ENCODE measurements around the gene FRG2B.
"Not testable (repeated sequence)": the region's sequence is repeated elsewhere in the genome, so short reads cannot be mapped to it uniquely, and the experiment has no call there.

FRG2B gene

DNA sequence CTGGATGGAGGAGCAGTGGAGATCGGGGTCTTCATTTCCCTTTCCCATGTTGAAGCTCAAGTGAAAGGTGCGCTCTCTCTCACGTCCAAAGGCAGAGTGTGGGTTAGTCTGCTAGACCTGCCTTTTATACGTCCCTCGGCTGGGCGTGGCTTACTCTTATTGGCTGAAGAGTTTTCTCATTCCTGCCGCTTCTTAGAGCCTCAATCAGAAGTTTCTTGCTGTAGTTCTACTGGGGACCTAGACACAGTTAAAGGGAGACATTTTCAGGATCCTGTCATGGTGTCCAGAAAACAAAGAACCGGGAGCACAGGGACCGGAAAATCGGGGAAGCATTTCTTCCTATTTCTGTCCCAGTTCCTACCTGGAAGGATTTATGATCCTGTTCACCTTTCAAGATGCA is at the start of gene FRG2B:
TSS of gene FRG2B (minus strand) at position 101 of the 400 bp plus-strand sequence. CDS start at position 48, 53 bp downstream.
- not testable (repeated sequence) for DNase-seq

DNA sequence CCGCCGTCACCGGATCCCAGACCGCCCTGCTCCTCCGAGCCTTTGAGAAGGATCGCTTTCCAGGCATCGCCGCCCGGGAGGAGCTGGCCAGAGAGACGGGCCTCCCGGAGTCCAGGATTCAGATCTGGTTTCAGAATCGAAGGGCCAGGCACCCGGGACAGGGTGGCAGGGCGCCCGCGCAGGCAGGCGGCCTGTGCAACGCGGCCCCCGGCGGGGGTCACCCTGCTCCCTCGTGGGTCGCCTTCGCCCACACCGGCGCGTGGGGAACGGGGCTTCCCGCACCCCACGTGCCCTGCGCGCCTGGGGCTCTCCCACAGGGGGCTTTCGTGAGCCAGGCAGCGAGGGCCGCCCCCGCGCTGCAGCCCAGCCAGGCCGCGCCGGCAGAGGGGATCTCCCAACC is 40.9 kb upstream of the FRG2B start:
- DNase-seq, result not testable (repeated sequence)

DNA sequence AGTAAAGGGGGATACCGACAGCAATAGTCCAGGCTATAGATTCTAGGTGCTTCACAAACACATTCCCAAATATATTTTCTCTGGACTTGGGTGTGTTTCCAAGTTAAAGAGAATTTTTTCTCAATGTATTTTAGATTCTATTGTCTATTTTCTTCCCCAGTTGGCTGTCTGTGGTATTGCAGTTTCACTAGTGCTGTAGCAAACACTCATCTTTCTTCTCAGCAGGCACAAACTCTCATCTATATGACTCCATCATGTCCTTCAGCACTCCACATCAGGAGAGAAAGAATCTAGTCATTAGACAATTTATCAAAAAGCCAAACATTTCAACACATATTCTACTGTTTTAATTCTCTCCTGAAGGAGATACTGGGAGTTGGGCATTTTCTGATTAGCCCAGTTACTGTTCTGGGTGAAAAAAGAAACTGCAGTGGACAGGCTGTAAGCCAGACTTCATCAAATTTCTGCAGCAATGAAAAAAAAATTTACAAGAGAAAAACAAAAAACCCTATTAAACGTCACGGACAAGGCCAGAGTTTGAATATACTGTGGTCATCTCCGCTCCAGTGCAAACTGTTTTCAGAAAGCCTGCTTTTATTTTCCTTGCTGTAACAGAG is 37.1 kb upstream of the FRG2B start:
- not testable (repeated sequence) for DNase-seq

- DNase-seq, result not testable (repeated sequence)
Measured at GRCh38 chr10:133661122-133661521, 34.5 kb upstream of the FRG2B start.

DNA sequence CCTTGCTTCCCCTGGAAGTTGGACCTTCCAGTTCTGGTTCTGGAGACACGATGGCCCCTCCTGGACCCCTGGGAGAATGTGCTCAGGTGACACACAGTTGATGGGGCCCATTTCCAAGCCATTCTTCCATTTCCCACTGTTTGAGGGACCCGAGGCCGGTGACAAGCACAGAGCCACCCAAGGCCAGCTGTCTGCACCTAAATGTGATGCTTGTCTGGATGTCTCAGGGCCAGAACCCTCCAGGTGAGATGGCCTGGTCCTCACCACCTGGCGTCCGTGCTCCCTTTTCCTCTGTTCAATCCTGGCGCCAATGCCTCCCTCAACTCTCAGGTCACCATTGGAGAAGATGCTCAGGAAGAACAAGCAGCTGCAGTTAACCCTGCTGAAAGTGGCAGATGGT is 33.9 kb upstream of the FRG2B start:
- DNase-seq, result not testable (repeated sequence)

DNA sequence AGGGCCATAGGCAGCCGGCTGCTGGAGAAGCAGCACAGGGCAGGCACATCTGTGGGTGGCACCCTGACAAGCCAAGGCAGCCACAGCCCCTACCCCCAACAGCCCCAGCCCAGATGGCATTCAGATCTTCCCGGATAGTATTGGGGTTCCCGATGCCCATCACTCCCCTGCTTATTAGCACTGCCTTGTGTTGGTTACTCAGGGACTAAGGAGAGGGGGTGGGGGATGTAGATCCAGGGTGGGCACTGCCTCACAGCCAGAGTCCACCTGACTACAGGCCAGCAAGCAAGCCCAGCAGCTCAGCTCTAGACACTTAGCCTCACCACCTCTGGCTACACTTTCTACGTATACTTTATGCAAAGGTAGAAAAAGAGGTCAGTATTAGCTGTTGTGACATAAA is 30.7 kb upstream of the FRG2B start:
- DNase-seq, result not testable (repeated sequence)

DNA sequence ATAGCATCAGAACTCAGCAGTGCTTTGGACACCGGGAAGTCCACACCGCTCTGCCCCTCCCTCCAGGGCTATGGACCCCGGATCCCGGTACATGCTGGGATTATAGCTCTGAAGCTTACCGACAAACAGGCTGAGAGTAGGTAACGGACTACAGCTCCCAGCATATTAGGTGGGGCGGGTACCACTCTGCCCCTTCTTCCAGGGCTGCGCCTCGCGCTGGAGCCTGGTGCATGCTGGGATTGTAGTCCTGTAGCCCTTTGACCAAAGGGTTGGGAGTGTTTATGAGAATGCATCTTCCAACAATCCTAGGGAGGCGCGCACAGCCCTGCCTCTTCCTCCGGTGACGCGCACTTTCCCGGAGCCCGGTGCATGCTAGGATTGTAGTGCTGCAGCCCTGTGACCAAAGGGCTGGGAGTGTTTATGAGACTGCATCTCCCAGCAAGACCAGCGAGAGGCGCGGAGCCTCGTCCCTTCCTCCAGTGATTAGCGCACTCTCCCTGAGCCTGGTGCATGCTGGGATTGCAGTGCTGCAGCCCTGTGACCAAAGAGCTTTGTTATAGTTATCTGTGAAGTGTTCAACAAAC is 22.4 kb upstream of the FRG2B start:
- not testable (repeated sequence) for DNase-seq

DNA sequence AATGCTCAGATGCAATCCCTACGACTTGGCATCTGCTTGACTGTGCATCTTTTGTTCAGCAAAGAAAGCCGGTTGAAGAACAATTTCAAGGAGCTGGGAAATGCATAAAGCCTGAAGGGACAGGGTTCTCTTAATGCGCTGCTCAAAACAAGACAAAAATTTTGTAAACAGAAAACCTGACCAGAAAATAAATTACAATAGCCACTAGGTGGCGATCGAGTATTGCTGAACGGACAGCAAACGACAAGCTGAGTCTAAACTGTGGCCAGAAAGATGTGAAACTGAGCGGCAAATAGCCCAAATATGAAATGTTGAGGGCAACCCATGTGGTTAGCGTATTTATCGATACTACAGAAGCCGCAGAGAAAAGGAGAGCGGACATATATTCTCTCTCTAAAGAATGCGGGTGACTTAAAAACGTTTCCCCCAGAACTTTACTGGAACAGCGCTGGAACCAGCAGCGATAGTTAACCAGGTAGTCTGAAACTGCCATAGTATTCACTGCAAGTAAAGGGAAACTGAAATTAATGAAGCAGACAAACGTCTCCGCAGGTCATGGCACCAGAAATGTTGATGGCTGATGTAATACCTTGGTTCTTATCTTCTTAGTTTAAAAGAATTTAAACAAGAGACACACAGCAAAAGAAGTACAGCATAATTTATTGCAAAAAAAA is 20.6 kb upstream of the FRG2B start:
- DNase-seq, result not testable (repeated sequence)

DNA sequence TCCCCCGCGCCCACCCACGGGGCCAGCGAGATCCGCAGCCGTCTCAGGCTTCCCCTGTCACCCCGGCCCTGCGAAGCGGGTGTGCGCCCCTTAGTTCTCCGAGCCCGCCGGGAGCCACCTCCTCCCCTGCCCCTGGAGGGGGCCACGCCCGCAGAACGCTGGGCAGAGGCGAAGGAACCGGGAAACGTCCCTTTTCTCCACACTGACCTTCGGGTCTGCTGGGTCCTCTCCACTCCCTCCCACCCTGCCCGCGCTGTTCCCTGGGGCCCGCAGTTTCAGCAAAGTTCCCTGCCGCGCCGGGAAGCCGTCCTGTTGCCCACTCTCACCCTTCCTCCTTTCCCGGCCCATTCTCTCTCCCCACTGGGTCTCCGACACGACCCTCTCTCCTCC is 11.2 kb upstream of the FRG2B start:
- not testable (repeated sequence) for DNase-seq

DNA sequence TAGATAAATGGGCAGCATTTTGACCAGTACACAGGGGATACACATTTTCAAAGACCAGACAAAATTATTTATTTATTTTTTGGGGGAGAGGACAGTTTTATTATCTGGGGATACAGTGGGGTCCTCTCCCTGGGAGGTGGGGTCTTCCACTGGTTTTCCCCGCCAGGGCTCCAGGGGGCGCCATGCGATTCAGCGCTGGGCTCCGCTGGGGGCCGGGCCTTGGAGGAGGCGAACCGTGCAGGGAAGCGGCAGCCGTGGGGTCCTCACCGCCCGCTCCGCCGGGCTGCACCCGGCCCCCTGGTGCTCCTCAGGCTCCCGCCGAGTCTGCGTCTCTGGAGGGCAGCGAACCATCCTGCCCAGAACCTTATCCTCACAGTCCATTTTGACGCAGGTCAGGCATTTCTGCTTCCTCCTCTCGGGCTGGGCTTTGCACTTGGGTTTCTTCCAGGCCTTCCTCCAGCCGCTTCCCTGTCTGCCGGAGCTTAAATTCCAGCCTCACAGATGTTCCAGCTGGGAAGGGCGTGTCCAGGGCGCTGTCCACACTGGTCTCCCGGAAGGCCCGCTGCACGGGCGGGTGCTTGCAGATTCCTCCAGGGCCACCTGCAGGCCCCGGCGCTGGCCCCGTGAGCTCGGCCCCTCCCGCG is 10.7 kb upstream of the FRG2B start:
- not testable (repeated sequence) for DNase-seq

DNA sequence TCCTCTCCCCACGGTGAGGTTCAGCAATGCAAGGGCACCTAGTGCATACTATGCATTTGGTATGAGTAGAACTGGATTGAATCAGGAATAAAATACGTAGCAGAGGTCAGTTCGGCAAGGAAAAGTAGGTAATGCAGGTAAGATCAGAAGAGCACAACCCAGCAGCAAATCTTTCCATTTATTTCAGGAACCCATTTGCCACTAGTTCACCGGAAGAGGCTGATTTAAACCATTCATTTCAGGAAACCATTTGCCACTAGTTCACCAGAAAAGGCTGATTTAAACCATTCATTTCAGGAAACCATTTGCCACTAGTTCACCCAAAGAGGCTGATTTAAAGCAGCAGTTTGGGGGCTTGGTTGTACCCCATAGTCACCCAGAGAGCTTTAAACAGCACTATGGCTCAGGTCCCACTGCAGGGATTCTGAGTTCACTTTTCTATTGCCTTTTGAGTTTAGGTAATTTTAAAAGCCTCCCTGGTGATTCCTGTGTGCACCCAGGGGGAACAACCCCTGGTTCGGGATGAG is 4.2 kb upstream of the FRG2B start:
- DNase-seq, result not testable (repeated sequence)

DNA sequence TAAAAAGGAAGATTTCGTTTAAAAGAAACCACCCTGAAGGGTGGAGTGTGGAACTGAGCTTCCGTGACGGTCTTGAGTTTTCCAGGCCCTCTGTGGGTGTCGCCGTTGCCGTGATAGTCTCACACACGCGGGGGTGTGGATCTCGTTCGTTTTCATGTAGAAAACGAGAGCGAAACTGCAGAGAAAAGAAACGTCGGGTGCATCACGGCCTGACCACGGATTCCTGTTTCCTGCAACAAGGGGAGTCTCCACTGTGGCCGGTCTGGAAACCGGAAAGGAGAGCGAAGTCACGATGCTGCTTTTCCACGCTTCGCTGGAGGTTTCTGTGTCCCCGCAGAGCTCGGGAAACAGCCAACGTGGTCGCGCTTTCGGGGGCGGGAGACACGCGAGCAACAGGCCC is 4.1 kb downstream of the FRG2B start:
- not testable (repeated sequence) for DNase-seq

DNA sequence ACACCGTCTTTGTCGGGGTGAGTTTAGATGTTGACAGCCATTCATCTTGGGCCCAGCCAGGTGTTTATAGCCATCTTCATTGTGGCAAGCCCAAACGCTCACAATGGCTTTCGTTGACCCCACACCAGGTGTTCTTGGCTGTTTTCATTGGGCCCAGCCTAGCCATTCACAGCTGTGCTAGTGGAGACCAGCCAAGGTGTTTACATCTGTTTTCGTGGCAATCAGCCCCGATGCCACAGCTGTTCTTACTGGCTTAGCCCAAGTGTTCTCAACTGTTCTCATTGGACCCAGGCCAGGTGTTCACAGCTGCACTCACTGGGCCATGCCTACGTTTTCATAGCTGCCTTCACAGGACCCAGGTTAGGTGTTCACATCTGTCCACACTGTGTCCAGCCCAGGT is 7.7 kb downstream of the FRG2B start:
- DNase-seq, result no peak

DNA sequence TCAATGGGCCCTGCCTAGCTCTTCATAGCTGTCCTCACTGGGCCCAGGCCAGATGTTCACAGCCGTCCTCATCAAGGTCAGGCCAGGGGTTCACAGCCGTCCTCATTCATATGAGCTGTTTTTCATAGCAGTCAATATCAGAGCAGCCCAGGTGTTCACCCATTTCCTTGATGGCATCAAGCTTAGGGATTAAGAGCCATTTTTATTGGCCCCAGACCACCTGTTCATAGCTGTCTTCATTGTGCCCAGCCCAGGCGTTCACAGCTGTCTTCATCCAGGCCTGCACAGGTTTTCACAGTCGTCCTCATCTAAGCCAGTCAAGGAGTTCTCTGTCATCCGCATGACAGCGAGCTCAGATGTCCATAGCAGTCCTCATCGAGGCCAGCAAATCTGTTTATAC is 9.4 kb downstream of the FRG2B start:
- DNase-seq, result no peak

DNA sequence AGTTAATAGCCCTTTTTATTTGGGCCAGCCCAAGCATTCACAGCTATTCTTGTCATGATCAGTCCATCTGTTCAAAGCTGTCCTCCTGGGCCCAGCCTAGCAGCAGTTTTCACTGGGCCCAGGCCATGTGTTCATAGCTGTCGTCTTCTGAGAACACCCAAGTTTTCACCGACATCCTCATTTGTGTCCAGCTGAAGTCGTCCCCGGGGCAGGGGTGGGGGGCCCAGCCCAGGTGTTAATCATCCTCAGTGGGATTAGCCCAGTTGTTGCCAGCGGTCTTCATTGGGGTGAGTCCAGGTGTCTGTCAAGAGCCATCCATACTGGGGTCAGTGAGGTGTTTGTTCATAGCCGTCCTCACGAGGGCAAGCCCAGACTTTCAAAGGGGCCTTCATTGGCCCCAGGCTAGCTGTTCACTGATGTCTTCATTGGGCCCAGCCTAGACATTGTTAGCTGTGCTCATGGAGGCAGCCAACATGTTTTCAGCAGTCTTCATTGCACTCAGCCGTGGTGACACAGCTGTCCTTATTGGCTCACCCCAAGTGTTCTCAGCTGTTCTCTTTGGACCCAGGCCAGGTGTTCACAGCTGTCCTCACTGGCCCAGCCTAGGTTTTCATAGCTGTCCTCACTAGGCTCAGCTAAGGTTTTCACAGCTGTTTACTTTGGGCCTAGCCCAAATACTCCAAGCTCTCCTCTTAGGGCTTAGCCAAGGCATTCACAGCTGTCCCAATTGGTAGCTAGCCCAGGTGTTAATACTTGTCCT is 10.0 kb downstream of the FRG2B start:
- no peak for DNase-seq

DNA sequence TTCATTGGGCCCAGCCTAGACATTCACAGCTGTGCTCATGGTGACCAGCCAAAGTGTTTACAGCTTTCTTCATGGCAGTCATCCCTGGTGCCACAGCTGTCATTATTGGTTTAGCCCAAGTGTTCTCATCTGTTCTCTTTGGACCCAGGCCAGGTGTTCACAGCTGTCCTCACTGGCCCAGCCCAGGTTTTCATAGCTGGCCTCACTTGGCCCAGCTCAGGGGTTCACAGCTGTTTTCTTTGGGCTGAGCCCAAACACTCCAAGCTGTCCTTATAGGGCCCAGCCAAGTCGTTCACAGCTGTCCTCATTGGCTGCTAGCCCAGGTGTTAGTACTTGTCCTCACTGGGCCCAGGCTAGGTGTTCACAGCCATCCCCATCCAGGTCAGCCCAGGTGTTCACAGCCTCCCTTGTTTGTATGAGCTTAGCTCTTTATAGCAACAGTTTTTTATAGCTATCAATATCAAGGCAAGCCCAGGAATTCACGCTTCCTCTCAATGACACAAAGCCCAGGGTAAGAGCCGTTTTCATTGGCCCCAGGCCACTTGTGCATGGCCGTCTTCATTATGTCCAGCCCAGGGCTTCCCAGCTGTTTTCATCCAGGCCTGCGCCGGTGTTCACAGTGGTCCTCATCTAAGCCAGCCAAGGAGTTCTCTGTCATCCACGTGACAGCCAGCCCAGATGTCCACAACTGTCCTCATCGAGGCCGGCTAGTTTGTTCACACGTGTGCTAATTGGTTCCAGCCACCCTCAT is 11.6 kb downstream of the FRG2B start:
- DNase-seq, result no peak

- DNase-seq, result no peak
Measured at GRCh38 chr10:133613699-133614098, 12.9 kb downstream of the FRG2B start.

- DNase-seq, result no peak
Measured at GRCh38 chr10:133611079-133611478, 15.5 kb downstream of the FRG2B start.

DNA sequence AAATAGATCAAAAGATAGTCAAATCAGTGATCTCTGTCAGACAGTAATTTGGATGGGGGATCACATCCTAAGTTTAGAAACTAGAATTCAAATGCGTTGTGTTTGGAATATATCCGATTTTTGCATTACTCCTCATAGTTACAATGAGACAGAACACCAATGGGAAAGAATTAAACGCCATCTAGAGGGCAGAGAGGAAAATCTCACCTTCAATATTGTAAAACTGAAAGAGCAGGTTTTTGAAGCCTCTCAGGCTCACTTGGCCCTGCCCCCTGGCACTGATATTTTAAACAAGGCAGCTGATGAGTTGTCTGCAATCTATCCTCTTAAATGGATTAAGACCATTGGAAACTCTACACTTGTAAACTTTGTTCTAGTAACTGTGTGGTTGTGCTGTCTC is 17.7 kb downstream of the FRG2B start:
- DNase-seq, result no peak

- not testable (repeated sequence) for DNase-seq
Measured at GRCh38 chr10:133603434-133603833, 23.2 kb downstream of the FRG2B start.

- DNase-seq, result no peak
Measured at GRCh38 chr10:133600657-133601056, 25.9 kb downstream of the FRG2B start.

DNA sequence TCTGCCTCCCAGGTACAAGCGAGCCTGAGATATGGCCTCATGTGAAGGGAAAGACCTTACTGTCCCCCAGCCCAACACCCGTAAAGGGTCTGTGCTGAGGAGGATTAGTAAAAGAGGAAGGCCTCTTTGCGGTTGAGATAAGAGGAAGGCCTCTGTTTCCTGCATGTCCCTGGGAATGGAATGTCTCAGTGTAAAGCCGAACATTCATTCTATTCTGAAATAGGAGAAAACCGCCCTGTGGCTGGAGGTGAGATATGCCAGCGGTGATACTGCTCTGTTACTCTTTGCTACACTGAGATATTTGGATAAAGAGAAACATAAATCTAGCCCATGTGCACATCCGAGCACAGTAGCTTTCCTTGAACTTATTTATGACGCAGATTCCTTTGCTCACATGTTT is 26.7 kb downstream of the FRG2B start:
- DNase-seq, result not testable (repeated sequence)
